NCI-H524 treated with DMSO at 0.1 percent for 48 hours (cell line): ENCODE data around the gene NLE1.
"Not testable (repeated sequence)": the region's sequence is repeated elsewhere in the genome, so short reads cannot be mapped to it uniquely, and the experiment has no call there.

Experiments
- DNase-seq: peaks from one replicate; lab custom pipeline; 2025; lab: John Stamatoyannopoulos, UW

NLE1 gene

DNA sequence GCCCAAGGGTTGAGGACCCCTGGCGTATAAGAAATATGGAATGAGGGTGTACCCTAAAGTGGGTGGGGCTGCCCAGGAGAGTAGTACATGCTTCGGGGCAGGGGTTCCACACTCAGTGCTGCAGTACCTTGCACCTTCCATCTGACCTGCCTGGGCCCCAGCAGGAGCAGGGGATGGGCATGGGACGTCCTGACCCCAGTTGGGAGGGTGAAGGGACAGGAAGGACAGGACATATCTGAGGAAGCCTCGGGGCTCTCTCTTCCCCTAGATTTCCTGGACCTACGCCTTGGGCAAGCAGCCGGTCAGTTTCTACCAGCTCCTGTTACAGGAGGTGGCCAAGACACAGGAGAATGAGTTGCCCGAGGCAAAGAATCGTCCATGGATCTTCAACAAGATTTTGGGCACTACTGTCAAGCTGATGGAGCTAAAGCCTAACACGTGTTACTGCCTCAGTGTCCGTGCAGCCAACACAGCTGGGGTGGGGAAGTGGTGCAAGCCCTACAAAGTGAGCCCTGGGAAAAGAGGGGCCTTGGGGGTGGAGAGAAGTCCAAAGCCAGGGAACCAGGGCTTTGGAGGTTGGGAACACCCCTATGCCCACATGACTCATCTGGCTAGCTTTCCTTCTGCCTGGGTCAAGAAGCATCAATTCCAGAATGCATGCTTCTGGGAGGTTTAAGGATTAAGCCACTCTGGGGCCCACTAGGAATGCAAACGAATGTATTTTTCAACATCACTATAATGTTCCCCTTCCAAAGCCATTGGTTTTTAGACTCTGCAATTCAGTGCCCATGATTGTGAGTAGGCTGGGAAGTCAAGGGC lies 12.7 kb downstream of the NLE1 start:
- DNase-seq, result no peak

GRCh38 chr17:35127751-35128514 lies 14.2 kb downstream of the NLE1 start:
- DNase-seq, result no peak

DNA sequence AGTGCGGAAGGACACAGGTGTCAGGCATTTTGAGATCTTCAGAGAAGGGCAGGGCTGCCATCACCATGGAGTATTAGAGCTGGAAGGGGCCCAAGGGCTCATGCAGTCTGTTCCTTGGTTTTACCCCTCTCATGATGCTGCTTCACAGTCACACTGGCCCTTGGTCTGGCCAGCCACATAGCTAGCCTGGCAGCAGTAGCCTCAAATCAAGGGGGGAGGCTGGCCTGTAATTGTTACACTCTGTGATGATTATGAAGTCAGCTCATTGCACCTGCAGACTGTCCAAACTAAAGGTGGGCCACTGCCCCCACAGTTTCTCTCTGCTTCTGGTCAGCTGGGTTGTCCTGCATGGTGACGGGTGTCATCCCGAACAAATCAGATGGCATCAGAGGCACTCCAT lies 20.8 kb downstream of the NLE1 start, which contains the start of gene FNDC8:
FNDC8 (plus strand) TSS at position 301 of the 400 bp plus-strand sequence; CDS start at position 380, 79 bp downstream.
- DNase-seq, result no peak

GRCh38 chr17:35119370-35120165 lies 22.5 kb downstream of the NLE1 start, which contains the start of gene RAD51D:
RAD51D (minus strand) TSS chr17:35119860; CDS start chr17:35119613, 247 bp downstream.
- peak; percentile 16 for DNase-seq

DNA sequence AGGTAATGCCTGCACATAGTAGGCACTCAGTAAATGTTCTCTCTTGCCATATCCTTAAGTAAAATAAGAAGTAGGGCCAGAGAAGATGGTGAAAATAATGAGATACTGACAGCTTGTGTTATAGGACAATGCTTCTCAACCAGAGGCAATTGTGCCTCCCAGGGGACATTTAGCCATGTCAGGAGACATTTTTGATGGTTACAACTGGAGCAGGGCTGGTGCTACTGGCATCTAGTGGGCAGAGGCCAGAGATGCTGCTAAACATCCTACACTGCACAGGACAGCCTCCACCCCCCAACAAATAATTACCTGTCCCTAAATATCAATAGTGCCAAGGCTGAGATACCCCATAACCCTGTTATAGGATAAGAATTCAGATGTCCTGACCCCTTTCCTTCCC lies 24.1 kb downstream of the NLE1 start:
- DNase-seq, result no peak

DNA sequence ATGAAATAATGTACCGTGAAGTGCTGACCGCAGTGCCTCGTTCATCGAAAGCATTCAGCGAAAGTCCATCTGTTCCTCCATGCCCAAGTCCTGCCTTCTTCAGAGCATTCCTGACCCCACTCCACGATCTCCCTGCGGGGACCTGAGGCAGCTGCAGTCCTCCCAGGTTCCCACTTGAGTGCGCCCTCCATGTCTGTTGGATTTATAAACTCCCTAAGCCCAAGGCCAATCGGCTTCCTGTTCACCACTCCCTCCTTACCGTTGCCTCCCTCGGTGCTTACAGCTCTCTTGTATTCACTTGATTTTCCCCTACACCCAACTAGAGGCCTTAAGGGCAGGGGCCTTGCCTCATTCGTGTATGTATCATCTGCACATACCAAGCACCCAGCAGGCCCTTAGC lies 25.3 kb downstream of the NLE1 start:
- DNase-seq, result no peak

GRCh38 chr17:35110791-35111190 lies 31.3 kb downstream of the NLE1 start:
- not testable (repeated sequence) for DNase-seq

- no peak for DNase-seq
Measured at GRCh38 chr17:35104844-35105450, 37.2 kb downstream of the NLE1 start.

GRCh38 chr17:35103271-35103670 lies 38.8 kb downstream of the NLE1 start:
- no peak for DNase-seq

- no peak for DNase-seq
Measured at GRCh38 chr17:35101725-35102124, 40.4 kb downstream of the NLE1 start.

DNA sequence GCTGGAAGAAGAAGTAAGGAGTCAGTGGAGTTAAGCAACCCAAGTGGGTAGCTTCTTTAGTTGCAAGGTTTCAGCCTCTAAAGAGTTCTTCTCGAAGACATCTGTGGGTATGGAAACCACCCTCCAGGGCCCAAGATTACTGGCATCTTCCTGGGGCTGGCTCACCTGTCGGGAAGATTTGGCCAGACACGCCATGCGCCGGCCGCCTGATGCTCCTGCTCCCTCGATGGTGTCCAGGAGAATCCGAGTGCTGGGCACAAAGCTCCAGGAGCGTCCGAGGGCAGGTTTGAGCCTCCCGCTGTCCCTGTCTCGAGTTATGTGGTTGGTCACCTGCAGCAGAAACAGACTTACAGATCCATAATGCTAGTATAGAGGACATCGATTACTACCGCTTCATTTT lies 41.1 kb downstream of the NLE1 start:
- DNase-seq, result no peak

GRCh38 chr17:35099908-35100307 lies 42.2 kb downstream of the NLE1 start:
- DNase-seq, result no peak

- no peak for DNase-seq
Measured at GRCh38 chr17:35097776-35098175, 44.3 kb downstream of the NLE1 start.

DNA sequence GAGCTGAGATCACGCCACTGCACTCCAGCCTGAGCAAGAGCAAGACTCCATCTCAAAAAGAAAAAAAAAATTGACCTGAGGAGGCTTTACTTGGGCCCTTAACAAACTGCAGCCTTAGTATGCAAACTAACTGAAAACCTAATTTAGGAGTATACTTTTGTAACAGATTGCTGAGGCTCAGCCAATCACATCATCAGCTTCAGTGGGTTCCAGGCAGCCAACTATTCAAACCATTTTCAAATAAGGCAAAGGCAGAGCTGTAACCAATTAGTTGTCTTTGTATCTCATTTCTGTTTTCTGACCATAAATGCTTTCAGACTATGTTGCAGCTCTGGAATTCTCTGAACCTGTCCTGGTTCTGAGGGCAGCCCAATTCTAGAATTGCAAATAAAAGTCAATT lies 46.4 kb downstream of the NLE1 start:
- no peak for DNase-seq

DNA sequence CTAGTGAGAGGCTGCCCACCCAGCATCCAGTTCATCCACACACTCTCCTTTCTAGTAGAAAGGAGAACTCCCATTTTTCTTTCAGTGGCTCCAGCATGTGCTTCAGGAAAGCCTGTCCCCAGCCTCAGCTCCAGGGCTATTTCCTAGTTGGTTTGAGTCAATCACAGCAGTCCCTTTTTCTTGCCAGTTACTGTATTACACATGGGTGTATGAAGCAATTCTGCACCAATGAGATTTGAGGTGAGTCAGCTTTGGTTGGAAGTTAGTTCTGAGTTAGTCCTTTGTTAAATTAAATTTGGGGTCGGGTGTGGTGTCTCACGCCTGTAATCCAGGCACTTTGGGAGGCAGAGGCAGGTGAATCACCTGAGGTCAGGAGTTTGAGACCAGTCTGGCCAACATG lies 47.2 kb downstream of the NLE1 start:
- DNase-seq, result no peak

DNA sequence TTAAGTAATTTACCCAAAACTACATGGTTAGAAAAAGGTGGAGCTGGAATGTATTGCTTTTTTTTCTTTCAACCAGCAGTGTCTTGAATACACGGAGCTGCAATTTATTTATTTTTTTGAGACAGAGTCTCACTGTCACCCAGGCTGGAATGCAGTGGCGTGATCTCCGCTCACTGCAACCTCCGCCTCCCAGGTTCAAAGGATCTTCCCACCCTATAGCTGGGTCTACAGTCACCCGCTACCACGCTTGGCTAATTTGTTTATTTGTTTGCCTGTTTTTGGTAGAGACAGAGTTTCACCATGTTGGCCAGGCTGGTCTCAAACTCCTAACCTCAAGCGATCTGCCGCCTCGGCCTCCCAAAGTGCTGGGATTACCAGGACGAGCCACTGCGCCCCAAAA lies 51.4 kb downstream of the NLE1 start:
- not testable (repeated sequence) for DNase-seq

- no peak for DNase-seq
Measured at GRCh38 chr17:35089586-35090296, 52.4 kb downstream of the NLE1 start.

DNA sequence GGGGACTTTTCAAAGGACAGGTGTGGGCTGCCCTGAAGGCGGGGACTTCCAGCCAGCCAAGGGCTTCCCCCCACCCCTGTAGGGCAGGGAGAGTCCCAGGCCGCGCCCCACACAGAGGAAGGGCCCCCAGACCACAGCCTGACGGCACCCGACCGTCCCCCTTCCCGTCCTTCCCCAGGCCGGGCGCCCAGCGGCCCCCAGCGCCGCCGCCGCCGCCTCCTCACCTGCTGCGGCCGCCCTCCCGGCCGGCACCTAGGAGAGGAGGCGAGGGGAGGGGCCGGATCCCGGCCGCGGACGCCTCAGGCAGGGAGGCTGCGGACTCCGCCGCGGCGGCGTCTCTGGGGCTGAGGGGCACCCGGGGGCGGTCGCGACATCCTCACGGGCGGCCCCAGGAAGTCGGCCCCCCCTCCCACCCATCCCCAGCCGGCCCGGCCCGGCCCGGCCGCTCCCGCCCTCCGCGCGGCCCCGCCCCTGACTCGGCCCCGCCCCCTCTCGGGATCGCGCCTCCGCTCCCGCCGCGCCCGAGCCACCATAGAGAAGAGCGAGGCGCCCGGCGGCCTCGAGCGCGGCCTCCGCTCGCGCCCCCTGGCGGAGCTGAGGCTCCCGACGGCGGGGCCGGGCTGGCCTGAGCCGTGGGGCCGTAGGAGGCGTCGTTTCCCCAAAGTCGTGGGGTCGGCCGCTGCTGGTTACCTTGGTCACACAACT lies 53.1 kb downstream of the NLE1 start:
- DNase-seq, result no peak

DNA sequence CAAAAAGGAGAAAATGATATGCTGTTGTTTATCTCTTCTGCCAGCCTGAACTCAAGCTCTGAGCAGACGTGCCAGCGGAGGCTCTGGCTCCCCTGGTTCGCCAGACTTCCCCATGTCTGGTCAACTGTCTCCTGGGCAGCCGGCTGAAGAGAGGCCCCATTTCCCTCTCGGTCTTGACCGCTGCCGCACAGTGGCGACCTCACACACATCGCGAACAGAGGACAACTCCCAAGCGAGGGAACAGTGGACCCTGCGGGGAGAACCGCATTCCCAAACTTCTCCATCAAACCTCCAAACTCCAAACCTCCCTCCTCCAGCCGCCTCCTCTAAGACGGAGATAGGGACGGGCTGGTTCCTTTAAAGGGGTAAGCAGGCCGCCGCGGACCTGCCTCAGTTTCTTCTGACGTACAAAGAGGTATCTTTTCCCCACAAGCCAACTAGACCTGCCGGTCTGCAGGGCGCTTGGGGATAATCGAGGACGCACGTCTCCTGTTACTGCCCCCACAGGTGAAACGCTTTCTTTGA lies 53.7 kb downstream of the NLE1 start:
- no peak for DNase-seq

GRCh38 chr17:35087731-35088355 lies 54.3 kb downstream of the NLE1 start:
- DNase-seq, result no peak
